DND-41 (cell line): Measurements from ENCODE around the gene PRSS56.
"Not testable (repeated sequence)": the region's sequence is repeated elsewhere in the genome, so short reads cannot be mapped to it uniquely, and the experiment has no call there.

Source experiments
- CTCF ChIP-seq: IDR thresholded peaks from 2 replicates; pipeline ENCODE4 v1.5.1; 2012; ENCODE audit warnings: borderline replicate concordance, low read length, moderate library complexity, mild to moderate bottlenecking; ENCODE audit not compliant: poor library complexity, severe bottlenecking; ENCODE audit errors: extremely low read depth
- EZH2 ChIP-seq: IDR thresholded peaks from 3 replicates; pipeline ENCODE4 v1.6.1; 2012; ENCODE audit warnings: borderline replicate concordance, low read depth, mild to moderate bottlenecking, moderate library complexity, low read length, inconsistent platforms; ENCODE audit not compliant: severe bottlenecking

GRCh38 chr2:232532821-232533220 lies 12.6 kb downstream of the PRSS56 start:
- TF ChIP-seq CTCF, EZH2: not testable (repeated sequence)
